ENCODE results near the gene CHRNB1.
A peak's percentile ranks its signal among the peaks of the same experiment; 100 is the strongest.
"Not testable (repeated sequence)": the region's sequence is repeated elsewhere in the genome, so short reads cannot be mapped to it uniquely, and the experiment has no call there.

CHRNB1 gene

DNA sequence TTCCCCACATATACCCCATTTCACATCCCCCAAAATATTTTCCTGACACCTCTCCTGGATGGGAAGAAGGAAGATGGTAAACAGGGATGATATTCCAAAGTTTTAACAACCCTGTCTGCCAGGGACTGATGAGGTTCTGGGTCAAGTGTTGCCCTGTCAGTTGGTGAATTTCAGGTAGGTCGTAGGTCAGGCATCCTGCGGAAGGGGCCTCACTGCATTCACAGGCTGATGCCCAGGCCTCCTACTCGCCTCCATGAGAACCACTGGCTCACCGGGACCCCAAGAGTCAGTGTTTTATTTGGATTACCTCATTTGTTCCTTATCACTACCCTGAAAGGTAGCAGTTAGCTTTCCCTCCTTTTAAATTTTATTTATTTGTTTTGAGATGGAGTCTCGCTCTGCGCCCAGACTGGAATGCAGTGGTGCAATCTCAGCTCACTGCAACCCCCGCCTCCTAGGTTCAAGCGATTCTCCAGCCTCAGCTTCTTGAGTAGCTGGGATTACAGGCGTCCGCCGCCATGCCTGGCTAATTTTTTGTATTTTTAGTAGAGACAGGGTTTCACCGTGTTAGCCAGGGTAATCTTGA is 24.0 kb downstream of the CHRNB1 start:
- DNase-seq: no peak

DNA sequence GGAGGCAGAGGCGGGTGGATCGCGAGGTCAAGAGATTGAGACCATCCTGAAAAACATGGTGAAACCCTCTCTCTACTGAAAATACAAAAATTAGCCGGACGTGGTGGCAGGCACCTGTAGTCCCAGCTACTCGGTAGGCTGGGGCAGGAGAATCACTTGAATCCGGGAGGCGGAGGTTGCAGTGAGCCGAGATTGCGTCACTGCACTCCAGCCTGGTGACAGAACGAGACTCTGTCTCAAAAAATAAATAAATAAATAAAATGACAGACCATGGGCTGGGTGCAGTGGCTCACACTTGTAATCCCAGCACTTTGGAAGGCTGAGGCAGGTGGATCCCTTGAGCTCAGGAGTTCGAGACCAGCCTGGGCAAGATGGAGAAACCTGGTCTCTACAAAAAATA is 25.0 kb downstream of the CHRNB1 start:
- DNase-seq: not testable (repeated sequence)

- DNase-seq: not testable (repeated sequence)
Measured at GRCh38 chr17:7470457-7470973, 25.7 kb downstream of the CHRNB1 start.

- DNase-seq: no peak
Measured at GRCh38 chr17:7471729-7472128, 26.9 kb downstream of the CHRNB1 start.

GRCh38 chr17:7474767-7475166 is 29.9 kb downstream of the CHRNB1 start:
- not testable (repeated sequence) for DNase-seq

- DNase-seq: no peak
Measured at GRCh38 chr17:7475764-7476422, 31.0 kb downstream of the CHRNB1 start.

DNA sequence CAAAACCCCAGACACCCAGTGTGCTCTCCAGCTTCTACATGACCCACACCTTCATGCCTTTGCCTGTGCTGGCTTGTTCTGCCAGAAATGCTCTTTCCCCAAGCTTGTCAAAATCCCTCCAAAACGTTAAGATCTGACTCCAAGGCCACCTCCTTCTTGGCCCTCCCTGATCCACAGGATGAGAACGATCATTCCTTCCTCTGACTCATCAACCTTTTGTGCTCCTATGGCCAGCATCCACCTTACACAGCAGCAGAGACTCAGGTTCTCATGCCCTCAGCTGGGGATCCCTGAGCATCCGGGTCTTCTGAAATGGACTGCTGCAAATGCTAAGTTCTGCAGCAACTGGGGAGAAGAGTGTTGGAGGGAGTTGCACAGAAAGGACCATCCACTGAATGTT is 31.6 kb downstream of the CHRNB1 start:
- DNase-seq: no peak

- no peak for DNase-seq
Measured at GRCh38 chr17:7476951-7477350, 32.1 kb downstream of the CHRNB1 start.

DNA sequence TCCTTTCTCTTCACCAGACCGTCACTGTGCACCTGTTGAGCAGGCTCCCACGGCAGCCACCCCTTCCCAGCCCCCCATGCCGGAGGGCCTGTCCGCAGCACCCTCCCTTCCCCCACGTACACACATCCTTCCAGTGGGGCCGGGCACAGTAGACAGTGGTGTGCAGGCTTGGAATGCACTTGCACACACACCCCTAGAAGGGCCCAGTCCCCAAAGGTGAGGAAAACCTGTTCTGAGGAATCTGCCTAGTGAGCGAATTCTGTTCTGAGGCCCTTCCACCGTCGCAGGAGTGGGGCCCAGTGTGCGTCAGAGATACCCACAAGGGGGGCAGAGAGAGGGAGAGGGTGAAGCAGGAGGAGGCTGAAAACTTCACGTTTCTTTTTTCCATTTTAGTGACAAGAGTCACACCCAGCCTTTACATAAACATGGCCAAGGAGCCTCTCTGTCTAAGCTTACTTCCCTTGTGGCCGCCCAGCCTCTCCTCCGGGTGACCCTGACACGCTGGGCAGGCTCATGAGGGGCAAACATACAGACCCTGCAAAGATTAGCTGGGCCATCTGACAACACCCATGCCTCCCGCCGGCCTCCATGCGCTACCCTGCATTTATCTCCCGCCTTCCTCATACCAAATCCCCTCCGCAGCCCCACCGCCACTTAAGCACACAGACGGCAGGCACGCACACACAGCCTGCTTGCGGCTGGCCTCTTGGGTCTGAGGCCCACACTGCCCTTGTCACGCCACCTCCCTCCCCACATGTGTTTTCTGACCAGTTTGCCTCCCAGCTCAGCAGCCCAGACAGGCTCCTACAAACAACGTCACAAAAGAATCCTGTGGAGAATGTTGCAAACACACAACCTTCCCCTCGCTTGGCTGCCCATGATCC is 32.8 kb downstream of the CHRNB1 start:
- no peak for DNase-seq

DNA sequence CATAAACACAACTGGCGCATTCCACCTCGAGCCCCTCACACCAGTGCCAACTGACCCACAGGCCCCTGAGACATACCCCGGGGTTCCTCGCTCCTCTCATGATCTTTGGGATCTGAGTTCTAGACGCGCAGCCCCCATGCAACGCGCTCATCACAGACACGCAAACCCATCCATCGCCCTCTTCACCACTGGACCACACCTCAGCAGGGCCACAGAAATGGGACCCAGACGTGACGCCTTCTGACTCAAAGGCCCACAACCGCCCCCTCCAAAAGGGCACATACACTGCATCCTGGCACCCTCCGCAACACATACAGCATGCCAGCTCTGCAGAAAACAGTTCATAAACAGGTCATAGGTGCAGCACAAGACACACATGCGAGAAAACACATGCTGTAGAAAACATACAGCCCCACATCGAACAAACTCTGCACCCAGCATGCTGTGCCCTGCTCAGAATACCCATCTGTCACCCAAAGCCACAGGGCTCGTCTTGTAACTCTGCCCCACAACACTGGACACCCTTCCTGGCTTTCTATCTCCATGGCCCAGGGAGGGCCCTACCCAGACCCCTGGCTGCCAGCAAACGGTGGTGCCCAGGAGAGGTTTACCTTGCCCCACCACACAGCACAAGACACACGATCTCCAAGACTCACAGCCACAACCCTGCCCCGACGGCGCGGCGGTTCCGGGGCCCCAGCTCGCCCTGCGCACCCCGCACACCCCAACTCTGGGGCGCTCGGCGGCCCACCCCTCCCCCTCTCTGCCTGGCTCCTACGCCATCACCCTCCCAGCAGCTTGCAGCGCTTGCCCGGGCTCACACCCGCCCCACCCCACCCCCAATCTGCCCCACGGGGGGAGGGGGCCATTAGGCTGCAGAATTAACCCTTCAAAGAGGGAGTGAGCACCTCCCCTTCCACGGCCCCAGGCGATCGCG is 33.7 kb downstream of the CHRNB1 start:
- no peak for DNase-seq

DNA sequence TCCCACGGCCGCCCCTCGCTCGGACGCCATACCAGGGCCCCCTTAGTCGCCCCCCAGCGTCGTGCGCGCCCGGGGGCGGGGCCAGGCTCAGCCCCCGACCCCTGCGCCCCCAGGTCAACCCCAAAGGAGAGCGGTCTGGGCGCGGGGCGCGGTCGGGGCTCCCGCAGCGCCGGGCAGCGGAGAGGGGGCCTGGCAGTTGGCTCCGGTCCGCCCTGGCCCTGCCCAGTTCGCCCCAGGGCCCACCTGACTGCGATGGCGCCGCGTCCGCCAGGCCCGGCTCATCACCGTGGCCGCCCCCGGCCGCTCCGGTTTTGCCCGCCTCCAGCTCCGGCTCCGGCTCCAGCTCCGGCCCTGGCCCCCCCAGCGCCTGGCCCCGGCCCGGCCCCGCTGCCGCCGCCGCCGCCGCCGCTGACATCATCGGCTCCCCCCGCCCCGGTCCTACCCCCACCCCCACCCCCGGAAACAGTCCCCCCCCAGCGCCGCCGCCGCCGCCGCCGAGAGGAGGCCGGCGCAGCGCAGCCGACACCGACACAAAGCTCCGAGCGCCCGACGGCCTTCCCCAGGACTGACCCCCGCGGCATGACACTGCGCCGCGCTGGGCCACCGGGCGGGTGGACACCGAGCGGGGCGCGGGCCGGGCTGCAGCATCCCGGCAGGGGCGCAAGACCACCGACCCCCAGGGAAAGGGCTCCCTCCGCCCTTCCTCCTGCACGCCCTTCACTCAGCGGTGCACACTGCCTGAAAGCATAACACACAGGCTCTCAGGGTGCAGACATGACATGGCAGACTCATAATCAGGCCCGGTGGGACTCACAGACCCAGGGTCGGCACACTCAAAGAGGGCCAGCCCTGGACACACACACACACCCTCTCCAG is 34.6 kb downstream of the CHRNB1 start, which contains the start of gene ZBTB4:
Gene ZBTB4 (minus strand): TSS at position 419 of the 876 bp plus-strand sequence. CDS start 12,830 bp downstream, outside the sequence.
- DNase-seq: peak in 1 of 2 experiments; percentile 42

DNA sequence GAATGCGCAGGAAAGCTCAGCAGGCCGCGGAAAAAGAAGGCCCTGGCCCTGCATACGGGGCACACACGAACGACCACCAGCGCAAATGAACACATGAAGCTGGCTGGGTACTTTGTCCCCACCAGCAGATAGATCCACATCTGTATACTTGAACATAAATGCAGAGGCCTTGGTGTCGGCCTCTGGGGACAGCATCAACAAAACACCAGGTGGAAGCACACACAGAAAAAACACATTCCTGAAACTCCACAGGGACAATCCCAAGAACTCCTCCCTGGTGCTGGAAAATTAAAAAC is 35.2 kb downstream of the CHRNB1 start:
- no peak for DNase-seq

GRCh38 chr17:7481275-7481674 is 36.4 kb downstream of the CHRNB1 start, which contains the start of gene SLC35G6:
Gene SLC35G6 (plus strand): TSS chr17:7481446. CDS start chr17:7481517, 71 bp downstream.
- DNase-seq: not testable (repeated sequence)

DNA sequence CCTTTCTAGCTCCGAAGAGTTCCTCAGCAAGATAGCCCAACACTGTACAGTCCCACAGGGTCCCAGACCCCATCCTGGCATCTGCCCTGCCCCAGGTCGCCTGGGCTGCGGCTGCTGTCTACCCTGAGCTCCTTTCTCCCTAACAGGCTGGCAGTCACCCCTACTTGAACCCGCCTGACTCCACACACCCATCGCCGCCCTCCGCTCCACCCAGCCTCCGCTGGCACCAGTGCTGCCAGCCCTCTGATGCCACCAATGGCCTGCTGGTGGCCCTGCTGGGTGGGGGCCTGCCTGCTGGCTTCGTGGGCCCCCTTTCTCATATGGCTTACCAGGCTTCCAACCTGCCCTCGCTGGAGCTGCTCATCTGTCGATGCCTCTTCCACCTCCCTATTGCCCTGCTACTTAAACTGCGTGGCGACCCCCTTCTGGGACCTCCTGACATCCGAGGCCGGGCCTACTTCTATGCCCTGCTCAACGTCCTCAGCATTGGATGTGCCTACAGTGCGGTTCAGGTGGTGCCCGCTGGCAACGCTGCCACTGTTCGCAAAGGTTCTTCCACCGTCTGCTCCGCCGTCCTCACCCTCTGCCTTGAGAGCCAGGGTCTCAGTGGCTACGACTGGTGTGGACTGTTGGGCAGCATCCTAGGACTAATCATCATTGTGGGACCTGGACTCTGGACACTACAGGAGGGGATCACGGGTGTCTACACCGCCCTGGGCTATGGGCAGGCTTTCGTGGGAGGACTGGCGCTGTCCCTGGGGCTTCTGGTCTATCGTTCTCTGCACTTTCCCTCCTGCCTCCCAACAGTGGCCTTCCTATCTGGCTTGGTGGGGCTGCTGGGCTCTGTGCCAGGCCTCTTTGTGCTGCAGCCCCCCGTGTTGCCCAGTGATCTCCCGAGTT is 37.2 kb downstream of the CHRNB1 start:
- not testable (repeated sequence) for DNase-seq

DNA sequence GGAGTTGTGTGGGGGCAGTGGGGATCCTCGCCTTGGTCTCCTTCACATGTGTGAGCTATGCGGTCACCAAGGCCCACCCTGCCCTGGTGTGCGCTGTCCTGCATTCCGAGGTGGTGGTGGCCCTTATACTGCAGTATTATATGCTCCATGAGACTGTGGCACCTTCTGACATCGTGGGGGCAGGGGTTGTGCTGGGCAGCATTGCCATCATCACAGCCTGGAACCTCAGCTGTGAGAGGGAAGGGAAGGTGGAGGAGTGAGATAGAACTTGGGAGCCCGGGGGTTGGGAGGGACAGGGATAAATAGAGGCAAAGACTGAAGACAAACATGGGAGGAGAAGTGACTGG is 37.9 kb downstream of the CHRNB1 start:
- DNase-seq: not testable (repeated sequence)

DNA sequence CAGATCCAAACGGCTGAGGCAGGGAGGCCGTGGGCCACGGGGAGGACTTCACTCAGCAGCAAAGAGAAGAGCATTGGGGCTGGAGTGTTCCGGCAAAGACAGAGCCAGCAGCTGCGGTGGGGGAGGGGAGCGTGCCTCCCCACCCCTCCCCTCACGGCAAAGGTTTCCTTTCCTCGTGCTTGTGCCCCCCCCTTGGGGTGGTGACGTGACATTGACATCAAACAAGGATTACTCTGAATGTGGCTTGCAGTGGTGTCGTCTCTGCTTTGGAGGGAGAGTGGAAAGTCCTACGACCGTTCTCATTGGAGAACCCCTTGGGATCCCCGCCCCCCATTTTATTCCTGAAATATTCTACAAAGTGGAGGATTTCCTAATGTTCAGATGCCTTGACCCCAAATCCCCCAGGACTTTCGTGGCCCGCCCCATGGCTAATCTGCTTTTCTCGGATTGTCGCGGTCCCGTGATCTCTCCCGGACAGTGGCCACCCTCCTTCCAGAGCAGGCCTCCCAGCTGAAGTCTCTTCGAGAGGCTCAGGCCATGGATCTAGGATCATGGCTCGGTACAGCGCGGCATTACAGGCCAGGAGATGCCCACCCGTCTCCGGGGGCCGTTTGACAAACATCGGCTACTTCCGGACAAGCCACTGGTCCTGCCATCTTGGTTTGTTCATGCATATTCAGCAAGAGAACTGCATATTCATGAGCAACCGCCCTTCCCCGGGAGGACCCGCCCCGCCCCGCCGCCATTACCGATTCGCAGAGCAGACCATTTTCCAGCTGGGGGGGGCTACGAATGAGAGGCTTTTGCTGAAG is 38.6 kb downstream of the CHRNB1 start:
- DNase-seq: peak; percentile 85 to 91

DNA sequence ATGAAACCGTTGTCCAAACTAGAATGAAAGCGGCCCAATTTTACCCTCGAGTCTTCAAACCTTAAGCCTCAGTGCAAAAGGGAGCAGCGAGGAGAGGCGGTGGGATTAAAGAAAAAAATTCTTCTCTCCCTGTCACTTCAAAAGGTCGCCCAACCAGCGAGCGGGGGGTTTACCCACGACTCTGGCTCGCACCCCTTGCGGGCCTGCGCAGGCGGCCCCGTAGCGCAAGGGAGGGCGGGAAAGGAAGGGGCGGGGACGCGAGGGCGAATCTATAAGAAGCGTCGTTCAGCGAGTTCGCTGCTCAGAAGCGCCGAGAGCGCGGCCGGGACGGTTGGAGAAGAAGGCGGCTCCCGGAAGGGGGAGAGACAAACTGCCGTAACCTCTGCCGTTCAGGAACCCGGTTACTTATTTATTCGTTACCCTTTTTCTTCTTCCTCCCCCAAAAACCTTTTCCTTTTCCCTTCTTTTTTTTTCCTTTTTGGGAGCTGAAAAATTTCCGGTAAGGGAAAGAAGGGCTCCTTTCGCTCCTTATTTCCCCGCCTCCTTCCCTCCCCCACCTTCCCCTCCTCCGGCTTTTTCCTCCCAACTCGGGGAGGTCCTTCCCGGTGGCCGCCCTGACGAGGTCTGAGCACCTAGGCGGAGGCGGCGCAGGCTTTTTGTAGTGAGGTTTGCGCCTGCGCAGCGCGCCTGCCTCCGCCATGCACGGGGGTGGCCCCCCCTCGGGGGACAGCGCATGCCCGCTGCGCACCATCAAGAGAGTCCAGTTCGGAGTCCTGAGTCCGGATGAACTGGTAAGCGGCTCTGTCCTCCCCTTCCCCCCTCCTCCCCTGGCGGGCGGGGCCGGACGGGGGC is 39.4 kb downstream of the CHRNB1 start, which contains the start of gene POLR2A:
Gene POLR2A (plus strand): TSS at position 300 of the 852 bp plus-strand sequence.
- peak; percentile 90 to 96 for DNase-seq

DNA sequence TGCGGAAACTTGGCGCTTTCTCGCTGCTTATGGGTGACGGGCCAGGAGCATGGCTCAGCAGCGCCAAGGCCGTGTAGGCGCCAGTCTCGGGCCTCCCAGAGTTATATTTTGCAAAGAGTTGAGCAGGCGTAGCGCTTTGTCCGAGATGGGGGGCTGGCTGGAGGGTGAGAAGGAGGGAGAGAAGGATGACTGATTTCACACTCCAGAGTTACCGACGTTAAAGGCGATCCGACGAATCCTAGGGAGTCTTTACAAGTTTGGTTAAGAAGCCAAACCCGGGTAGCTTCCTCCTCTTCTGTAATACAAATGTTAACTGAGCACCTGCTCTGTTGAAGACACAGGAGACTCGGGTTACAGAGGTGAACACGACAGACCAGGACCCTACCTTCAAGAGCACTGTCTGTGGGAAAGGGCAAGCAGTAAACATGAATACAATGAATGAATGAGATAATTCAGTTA is 40.1 kb downstream of the CHRNB1 start:
- no peak for DNase-seq
